HG03342 (cell line): Measurements from ENCODE around the gene ASNSD1.

Experiments used
- ATAC-seq: cut with Tn5 transposase; IDR thresholded peaks from one replicate; pipeline ENCODE4 v1.9.1; 2021; ENCODE audit warnings: mild to moderate bottlenecking, moderate library complexity; ENCODE audit not compliant: unreplicated experiment

The ASNSD1 gene

GRCh38 chr2:189661148-189661956, at the start of gene ASNSD1:
Gene ASNSD1, plus strand, starts transcription at chr2:189661459. Its CDS starts 4,674 bp downstream, at chr2:189666133.
- ATAC-seq: peak; percentile 97

- no peak for ATAC-seq
Measured at GRCh38 chr2:189613077-189613636, 48.1 kb upstream of the ASNSD1 start.

- ATAC-seq: no peak
Measured at GRCh38 chr2:189613650-189614420, 47.4 kb upstream of the ASNSD1 start.

- ATAC-seq: no peak
Measured at GRCh38 chr2:189614585-189614984, 46.7 kb upstream of the ASNSD1 start.

- ATAC-seq: no peak
Measured at GRCh38 chr2:189618197-189618596, 43.1 kb upstream of the ASNSD1 start.

- ATAC-seq: no peak
Measured at GRCh38 chr2:189621781-189622180, 39.5 kb upstream of the ASNSD1 start.

GRCh38 chr2:189623049-189623448, 38.2 kb upstream of the ASNSD1 start:
- no peak for ATAC-seq

- no peak for ATAC-seq
Measured at GRCh38 chr2:189624648-189625355, 36.5 kb upstream of the ASNSD1 start.

GRCh38 chr2:189625636-189626035, 35.6 kb upstream of the ASNSD1 start:
- no peak for ATAC-seq

- no peak for ATAC-seq
Measured at GRCh38 chr2:189627789-189628188, 33.5 kb upstream of the ASNSD1 start.

GRCh38 chr2:189628817-189629530, 32.3 kb upstream of the ASNSD1 start:
- ATAC-seq: no peak

GRCh38 chr2:189629531-189630453, 31.5 kb upstream of the ASNSD1 start:
- no peak for ATAC-seq

GRCh38 chr2:189631849-189632248, 29.4 kb upstream of the ASNSD1 start:
- ATAC-seq: no peak

GRCh38 chr2:189633392-189633811, 27.9 kb upstream of the ASNSD1 start:
- ATAC-seq: no peak

- ATAC-seq: no peak
Measured at GRCh38 chr2:189635353-189635752, 25.9 kb upstream of the ASNSD1 start.

- no peak for ATAC-seq
Measured at GRCh38 chr2:189638301-189639006, 22.8 kb upstream of the ASNSD1 start.

GRCh38 chr2:189639007-189639609, 22.2 kb upstream of the ASNSD1 start:
- ATAC-seq: no peak

GRCh38 chr2:189641002-189641401, 20.3 kb upstream of the ASNSD1 start:
- ATAC-seq: no peak
